Lower lobe of right lung (tissue), 2 donors: ENCODE measurements around the gene TNIK. TPM values are rescaled to one million over a fixed set of nuclear protein-coding genes. Genes with fewer than 3 reads are reported as not detected.

Source experiments
- ATAC-seq, 2 donors: fragments of 200-7000 bp; cut with Tn5 transposase; one replicate each; pipeline ENCODE4 v1.9.1; 2020 to 2022; ENCODE audit warnings: mild to moderate bottlenecking in 2 of 2, moderate library complexity in 2 of 2
- DNase-seq: peaks from one replicate; pipeline ENCODE4 v3.0.0-alpha.2; 2020
- H3K27ac ChIP-seq: fragments of 200-600 bp; one replicate; pipeline ENCODE4 v1.8.0; 2022
- H3K27me3 ChIP-seq: fragments of 200-600 bp; one replicate; pipeline ENCODE4 v1.8.0; 2022; ENCODE audit warnings: low read depth
- H3K36me3 ChIP-seq: fragments of 200-600 bp; one replicate; pipeline ENCODE4 v1.8.0; 2022; ENCODE audit warnings: mild to moderate bottlenecking
- H3K4me1 ChIP-seq: fragments of 200-600 bp; one replicate; pipeline ENCODE4 v1.8.0; 2022
- H3K4me3 ChIP-seq: fragments of 200-600 bp; one replicate; pipeline ENCODE4 v1.8.0; 2022; ENCODE audit warnings: mild to moderate bottlenecking
- H3K9me3 ChIP-seq: fragments of 200-600 bp; one replicate; pipeline ENCODE4 v1.8.0; 2022
- intact Hi-C: fragments of 100-400 bp; cut with DNase I; formaldehyde crosslinking; loops from one replicate; pipeline ENCODE4 v1.11.0; 2022
- total RNA-seq: library from RNA; stranded (reverse); fragmentation: NEBNext Ultra II Directional; extraction: Animal tissue kit (Norgen Biotek cat#: 25700); gene quantifications from one replicate; pipeline ENCODE4 v1.2.1, GENCODE V29; 2021
- TF ChIP-seq, protein P1 (sequence below): fragments of 200-600 bp; IDR thresholded peaks from one replicate; pipeline ENCODE4 v1.8.0; 2022; ENCODE audit warnings: antibody characterized with exemption, mild to moderate bottlenecking
- donor health status: DM: no; HTN: yes; CAD: no; lungs with severe emphysema.

The TNIK gene
- total RNA-seq, 1 donor from 2014 or later = 29.3 TPM

DNA sequence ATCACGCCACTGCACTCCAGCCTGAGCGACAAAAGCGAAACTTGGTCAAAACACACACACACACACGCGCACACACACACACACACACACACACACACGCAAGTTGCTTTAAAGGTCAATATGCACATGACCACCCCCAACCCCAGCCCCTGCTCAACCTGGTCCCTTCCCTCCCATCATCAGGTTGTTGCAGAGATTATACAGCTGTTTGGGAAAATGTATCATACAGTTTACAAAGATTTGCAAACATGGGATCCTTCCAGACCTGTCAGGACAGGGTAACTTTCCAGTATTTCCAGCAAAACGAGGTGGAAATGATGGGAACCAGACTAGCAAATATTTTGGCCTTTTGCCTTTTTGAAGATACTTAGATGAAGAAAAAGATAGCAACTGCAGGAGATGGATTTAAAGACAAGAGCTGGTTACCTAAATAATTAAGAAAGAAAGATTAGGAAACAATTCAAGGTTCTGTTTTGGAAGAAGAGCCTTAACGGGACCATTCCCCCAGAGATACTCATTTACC is 80.2 kb downstream of the TNIK start:
- TF ChIP-seq, protein P1, sequence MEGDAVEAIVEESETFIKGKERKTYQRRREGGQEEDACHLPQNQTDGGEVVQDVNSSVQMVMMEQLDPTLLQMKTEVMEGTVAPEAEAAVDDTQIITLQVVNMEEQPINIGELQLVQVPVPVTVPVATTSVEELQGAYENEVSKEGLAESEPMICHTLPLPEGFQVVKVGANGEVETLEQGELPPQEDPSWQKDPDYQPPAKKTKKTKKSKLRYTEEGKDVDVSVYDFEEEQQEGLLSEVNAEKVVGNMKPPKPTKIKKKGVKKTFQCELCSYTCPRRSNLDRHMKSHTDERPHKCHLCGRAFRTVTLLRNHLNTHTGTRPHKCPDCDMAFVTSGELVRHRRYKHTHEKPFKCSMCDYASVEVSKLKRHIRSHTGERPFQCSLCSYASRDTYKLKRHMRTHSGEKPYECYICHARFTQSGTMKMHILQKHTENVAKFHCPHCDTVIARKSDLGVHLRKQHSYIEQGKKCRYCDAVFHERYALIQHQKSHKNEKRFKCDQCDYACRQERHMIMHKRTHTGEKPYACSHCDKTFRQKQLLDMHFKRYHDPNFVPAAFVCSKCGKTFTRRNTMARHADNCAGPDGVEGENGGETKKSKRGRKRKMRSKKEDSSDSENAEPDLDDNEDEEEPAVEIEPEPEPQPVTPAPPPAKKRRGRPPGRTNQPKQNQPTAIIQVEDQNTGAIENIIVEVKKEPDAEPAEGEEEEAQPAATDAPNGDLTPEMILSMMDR = no peak
- H3K36me3 ChIP-seq = no peaks in the 10 kb centered on the region
- H3K9me3 ChIP-seq = no peaks in the 10 kb centered on the region
- no peak overlapping the region for H3K27ac ChIP-seq
- intact Hi-C loops = no loop called here
- no peaks in the 10 kb centered on the region for H3K27me3 ChIP-seq
- DNase-seq (no peak), ATAC-seq (no peak)
- H3K4me3 ChIP-seq = no peak overlapping the region
- H3K4me1 ChIP-seq = peaks cover 33% of the 10 kb centered on the region

DNA sequence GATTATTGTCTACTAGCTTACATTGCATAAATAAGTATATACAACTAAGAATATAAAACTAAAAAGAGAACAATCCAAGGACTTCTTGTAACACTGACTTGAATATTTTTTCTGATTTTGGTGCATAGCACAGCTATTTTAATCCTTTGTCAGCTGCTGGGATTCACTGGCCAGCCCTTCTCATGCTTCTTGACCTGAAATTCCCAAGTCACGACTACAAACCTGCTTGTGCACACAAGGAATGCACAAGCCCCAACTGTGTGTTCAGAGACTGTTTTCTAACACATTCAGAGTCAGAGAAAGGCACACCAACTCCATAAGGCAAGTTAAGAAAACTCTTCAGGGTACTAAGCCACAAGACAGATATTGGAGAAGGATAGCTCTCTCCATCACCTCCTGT is 80.9 kb downstream of the TNIK start:
- TF ChIP-seq, protein P1 = no peak
- H3K9me3 ChIP-seq = no peaks in the 10 kb centered on the region
- H3K27ac ChIP-seq = no peak overlapping the region
- H3K4me3 ChIP-seq = no peak overlapping the region
- H3K4me1 ChIP-seq = peaks cover 38% of the 10 kb centered on the region
- no peaks in the 10 kb centered on the region for H3K27me3 ChIP-seq
- no peaks in the 10 kb centered on the region for H3K36me3 ChIP-seq
- intact Hi-C loops = no loop called here
- ATAC-seq (no peak), DNase-seq (no peak)

DNA sequence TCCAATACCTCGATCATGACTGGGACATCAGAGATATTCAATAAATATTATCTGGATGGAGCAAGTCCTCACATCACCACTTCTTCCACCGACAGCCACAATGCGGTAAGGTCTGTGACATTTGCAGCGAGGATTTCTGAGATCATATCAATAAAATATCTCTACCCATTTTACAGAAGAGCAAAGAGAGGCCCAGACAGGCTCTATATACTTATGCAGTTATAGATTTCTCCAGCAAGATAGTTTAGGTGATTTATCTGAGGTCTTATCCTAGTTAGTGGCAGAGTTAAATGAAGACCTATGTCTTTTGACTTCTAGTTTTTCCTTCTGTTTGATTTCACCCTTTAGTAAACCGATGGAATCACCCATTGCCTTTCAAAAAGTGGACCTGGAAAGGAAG is 81.6 kb downstream of the TNIK start:
- ATAC-seq (no peak), DNase-seq (no peak)
- H3K4me3 ChIP-seq = no peak overlapping the region
- H3K27me3 ChIP-seq = no peaks in the 10 kb centered on the region
- no peaks in the 10 kb centered on the region for H3K9me3 ChIP-seq
- intact Hi-C loops = no loop called here
- H3K27ac ChIP-seq = no peak overlapping the region
- peaks cover 42% of the 10 kb centered on the region for H3K4me1 ChIP-seq
- TF ChIP-seq, protein P1 = no peak
- H3K36me3 ChIP-seq = no peaks in the 10 kb centered on the region

DNA sequence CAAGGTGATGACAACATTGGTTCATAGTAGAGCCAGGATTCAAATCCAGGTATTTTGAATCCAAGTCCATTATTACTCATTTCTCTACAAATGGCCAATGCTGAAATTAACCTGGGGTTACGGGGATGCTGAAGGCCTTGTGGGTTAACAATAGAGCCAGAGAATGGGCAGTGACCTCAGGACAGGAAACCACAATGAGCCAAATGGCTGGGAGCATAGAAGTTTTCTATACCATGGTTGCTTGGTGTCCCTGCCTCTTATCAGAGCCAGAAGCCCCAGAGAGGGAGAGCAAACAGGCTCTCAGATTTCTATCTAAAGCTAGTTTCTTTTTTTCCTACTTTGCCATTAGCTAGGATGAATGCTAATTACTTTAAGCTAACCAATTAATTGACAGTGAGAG is 82.3 kb downstream of the TNIK start:
- TF ChIP-seq, protein P1 = no peak
- H3K9me3 ChIP-seq = no peaks in the 10 kb centered on the region
- DNase-seq (no peak), ATAC-seq (no peak)
- intact Hi-C loops = no loop called here
- no peak overlapping the region for H3K27ac ChIP-seq
- H3K4me3 ChIP-seq = no peak overlapping the region
- H3K4me1 ChIP-seq = peaks cover 40% of the 10 kb centered on the region
- no peaks in the 10 kb centered on the region for H3K27me3 ChIP-seq
- H3K36me3 ChIP-seq = no peaks in the 10 kb centered on the region

DNA sequence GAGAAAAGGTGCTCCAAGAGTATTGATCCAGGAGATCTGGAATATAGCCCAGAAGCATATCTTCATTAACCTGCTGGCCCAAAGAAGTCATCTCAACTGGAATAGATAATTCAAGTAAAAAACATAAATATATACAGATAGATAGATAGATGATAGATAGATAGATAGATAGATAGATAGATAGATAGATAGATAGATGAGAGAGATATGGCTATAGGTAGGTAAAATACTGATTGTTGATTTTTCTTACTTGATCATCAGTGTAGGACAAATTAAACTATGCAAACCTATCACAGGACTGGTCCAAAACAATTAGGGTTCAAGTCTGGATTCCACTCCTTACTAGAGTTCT is 83.6 kb downstream of the TNIK start:
- H3K4me1 ChIP-seq = peaks cover 40% of the 10 kb centered on the region
- TF ChIP-seq, protein P1 = no peak
- H3K27me3 ChIP-seq = no peaks in the 10 kb centered on the region
- no peaks in the 10 kb centered on the region for H3K36me3 ChIP-seq
- intact Hi-C loops = no loop called here
- peak overlapping the region; percentile 58 for H3K27ac ChIP-seq
- H3K9me3 ChIP-seq = no peaks in the 10 kb centered on the region
- ATAC-seq = no peak
- DNase-seq = no peak
- no peak overlapping the region for H3K4me3 ChIP-seq
